Hepatocyte (in vitro differentiated cells): ENCODE data around the gene HILPDA. TPM values are rescaled to one million over a fixed set of nuclear protein-coding genes. Genes with fewer than 3 reads are reported as not detected.

Experiments
- DNase-seq: peaks from one replicate; pipeline ENCODE4 v3.0.0-alpha.2; 2016; ENCODE audit warnings: low spot score
- H2AFZ ChIP-seq: fragments of 200-600 bp; sonication (generic); 2 replicates; pipeline ENCODE4 v1.6.0; 2016; ENCODE audit warnings: antibody characterized with exemption, mild to moderate bottlenecking
- H3K27ac ChIP-seq: fragments of 200-600 bp; sonication (generic); 2 replicates; pipeline ENCODE4 v1.5.1; 2016; ENCODE audit warnings: mild to moderate bottlenecking
- H3K27me3 ChIP-seq: fragments of 200-600 bp; sonication (generic); 2 replicates; pipeline ENCODE4 v1.6.1; 2016
- H3K36me3 ChIP-seq: fragments of 200-600 bp; sonication (generic); replicated peaks from 2 replicates; pipeline ENCODE4 v1.5.1; 2016; ENCODE audit warnings: low read depth; ENCODE audit not compliant: insufficient read depth
- H3K4me1 ChIP-seq: fragments of 200-600 bp; sonication (generic); 2 replicates; pipeline ENCODE4 v1.5.1; 2016; ENCODE audit warnings: mild to moderate bottlenecking, moderate library complexity; ENCODE audit not compliant: insufficient read depth
- H3K4me2 ChIP-seq: fragments of 200-600 bp; sonication (generic); 2 replicates; pipeline ENCODE4 v1.6.0; 2016
- H3K4me3 ChIP-seq: fragments of 200-600 bp; sonication (generic); 2 replicates; pipeline ENCODE4 v1.5.1; 2016; ENCODE audit warnings: mild to moderate bottlenecking
- H3K79me2 ChIP-seq: fragments of 200-600 bp; sonication (generic); 2 replicates; pipeline ENCODE4 v1.6.0; 2017; ENCODE audit warnings: mild to moderate bottlenecking
- H3K9me2 ChIP-seq: fragments of 200-600 bp; sonication (generic); replicated peaks from 2 replicates; pipeline ENCODE4 v1.6.0; 2017; ENCODE audit warnings: mild to moderate bottlenecking; ENCODE audit not compliant: insufficient read depth
- H3K9me3 ChIP-seq: fragments of 200-600 bp; sonication (generic); 2 replicates; pipeline ENCODE4 v1.5.1; 2016; ENCODE audit warnings: low read depth, mild to moderate bottlenecking
- H4K20me1 ChIP-seq: fragments of 200-600 bp; sonication (generic); 2 replicates; pipeline ENCODE4 v1.6.0; 2016; ENCODE audit warnings: mild to moderate bottlenecking; ENCODE audit not compliant: insufficient read depth, poor library complexity, severe bottlenecking
- CTCF ChIP-seq: fragments of 200-600 bp; sonication (generic); IDR thresholded peaks from 2 replicates; pipeline ENCODE4 v1.5.1; 2016; ENCODE audit warnings: antibody characterized with exemption, mild to moderate bottlenecking; ENCODE audit not compliant: poor library complexity
- EZH2 ChIP-seq: fragments of 200-600 bp; sonication (generic); IDR thresholded peaks from 2 replicates; pipeline ENCODE4 v1.6.1; 2016; ENCODE audit warnings: antibody characterized with exemption, mild to moderate bottlenecking, borderline replicate concordance
- EZH2phosphoT487 ChIP-seq: fragments of 200-600 bp; sonication (generic); IDR thresholded peaks from one replicate; pipeline ENCODE4 v1.6.1; 2018; ENCODE audit warnings: antibody characterized with exemption, mild to moderate bottlenecking, low read depth, moderate library complexity; ENCODE audit not compliant: unreplicated experiment, severe bottlenecking
- WGBS: methylation state at CpG from one replicate; pipeline ENCODE4 v1.1.6; 2016; ENCODE audit warnings: low lambda C conversion rate; ENCODE audit errors: missing lambda C conversion rate; 5-methylcytosine and 5-hydroxymethylcytosine counted together
- polyA plus RNA-seq: library from polyadenylated mRNA; unstranded; fragments of >200 nt; fragmentation: Nextera tagmentation; extraction: Ambion mirVana; gene quantifications from 2 replicates; pipeline ENCODE4 v1.2.1, GENCODE V29; 2016
- total RNA-seq: library from RNA; depleted of rRNA; stranded (reverse); fragments of >200 nt; gene quantifications from 2 replicates; pipeline ENCODE4 v1.2.3, GENCODE V29; 2014

HILPDA gene
- total and polyA plus RNA-seq, 2 experiments from 2014 or later = 18.0 to 44.2 TPM

GRCh38 chr7:128410451-128410753 lies 45.3 kb upstream of the HILPDA start:
- Histone ChIP-seq H3K4me3 (peak overlapping the region; percentile 65), H3K9me2 (no peaks in the 10 kb centered on the region), H3K9me3 (no peaks in the 10 kb centered on the region), H3K79me2 (peaks cover 1% of the 10 kb centered on the region), H3K27me3 (no peaks in the 10 kb centered on the region), H3K4me2 (peak overlapping the region; percentile 90), H3K27ac (peak overlapping the region; percentile 90), H3K4me1 (peaks cover 32% of the 10 kb centered on the region), H2AFZ (peak overlapping the region; percentile 76), H3K36me3 (no peaks in the 10 kb centered on the region), H4K20me1 (no peaks in the 10 kb centered on the region)
- DNase-seq = no peak
- TF ChIP-seq CTCF (no peak), EZH2 (no peak), EZH2phosphoT487 (no peak)
- 3% methylated on average over 6 of the region's 6 CpGs for WGBS

- Histone ChIP-seq H3K4me3 (no peak overlapping the region), H3K4me1 (peaks cover 7% of the 10 kb centered on the region), H3K79me2 (no peaks in the 10 kb centered on the region), H4K20me1 (no peaks in the 10 kb centered on the region), H3K4me2 (no peak overlapping the region), H3K27me3 (no peaks in the 10 kb centered on the region), H3K36me3 (no peaks in the 10 kb centered on the region), H3K9me2 (no peaks in the 10 kb centered on the region), H2AFZ (no peak overlapping the region), H3K27ac (no peak overlapping the region), H3K9me3 (no peaks in the 10 kb centered on the region)
- no peak for DNase-seq
- WGBS = 87% methylated on average over 4 of the region's 4 CpGs
- TF ChIP-seq EZH2phosphoT487 (no peak), EZH2 (no peak), CTCF (no peak)
Observed at GRCh38 chr7:128415217-128415785, 40.4 kb upstream of the HILPDA start.

GRCh38 chr7:128417071-128417470 lies 38.6 kb upstream of the HILPDA start:
- no peak for TF ChIP-seq EZH2phosphoT487
- TF ChIP-seq CTCF = no peak
- TF ChIP-seq EZH2 = no peak

GRCh38 chr7:128419257-128419656 lies 36.4 kb upstream of the HILPDA start:
- Histone ChIP-seq H3K4me2 (no peak overlapping the region), H3K27ac (no peak overlapping the region), H3K9me2 (no peaks in the 10 kb centered on the region), H4K20me1 (no peaks in the 10 kb centered on the region), H3K36me3 (no peaks in the 10 kb centered on the region), H3K4me3 (no peak overlapping the region), H3K4me1 (peaks cover 4% of the 10 kb centered on the region), H3K27me3 (no peaks in the 10 kb centered on the region), H3K79me2 (no peaks in the 10 kb centered on the region), H3K9me3 (no peaks in the 10 kb centered on the region), H2AFZ (no peak overlapping the region)
- TF ChIP-seq CTCF (no peak), EZH2phosphoT487 (no peak), EZH2 (no peak)
- 95% methylated on average over 7 of the region's 7 CpGs for WGBS
- no peak for DNase-seq

More at GRCh38 chr7:128417071-128417470, 38.6 kb upstream of the HILPDA start:
- Histone ChIP-seq H3K9me2 (no peaks in the 10 kb centered on the region), H3K27me3 (no peaks in the 10 kb centered on the region), H2AFZ (no peak overlapping the region), H3K9me3 (no peaks in the 10 kb centered on the region), H3K4me2 (no peak overlapping the region), H3K4me1 (peaks cover 4% of the 10 kb centered on the region), H3K79me2 (no peaks in the 10 kb centered on the region), H3K4me3 (no peak overlapping the region), H3K36me3 (no peaks in the 10 kb centered on the region), H4K20me1 (no peaks in the 10 kb centered on the region), H3K27ac (no peak overlapping the region)
- WGBS = 77% methylated on average over 3 of the region's 3 CpGs
- DNase-seq = no peak
